Measurements from ENCODE around the gene MPDU1. TPM values are rescaled to one million over a fixed set of nuclear protein-coding genes. Genes with fewer than 3 reads are reported as not detected.
A peak's percentile ranks its signal among the peaks of the same experiment; 100 is the strongest.

MPDU1 gene
- total RNA-seq, 1 donor from 2014 or later, result 83.7 TPM

GRCh38 chr17:7558544-7559319, 24.9 kb upstream of the MPDU1 start, which contains the start of gene TNFSF13:
TNFSF13 (plus strand) TSS chr17:7558750; CDS start chr17:7559040, 290 bp downstream.
- peak within 1 kb of the TSS; percentile 89 for H3K4me3 Mint-ChIP-seq
- peaks cover 32% of the 10 kb centered on the region for H3K4me1 Mint-ChIP-seq
- H3K36me3 Mint-ChIP-seq (ENCODE audit: low read depth), result no peaks in the 10 kb centered on the region
- DNase-seq (ENCODE audit: low read depth, low spot score), result no peak
- H3K9me3 Mint-ChIP-seq, result no peaks in the 10 kb centered on the region
- TF ChIP-seq CTCF (conservative IDR thresholded peaks at IDR 0.05), result no peak
- H3K27ac Mint-ChIP-seq (ENCODE audit: unreplicated experiment), result peak within 1 kb of the TSS; percentile 96
- peaks cover 9% of the 10 kb centered on the region for H3K27me3 Mint-ChIP-seq (ENCODE audit: low read depth)

GRCh38 chr17:7559320-7560171, 24.1 kb upstream of the MPDU1 start:
- H3K27ac Mint-ChIP-seq (ENCODE audit: unreplicated experiment), result no peak overlapping the region
- no peak for TF ChIP-seq CTCF (conservative IDR thresholded peaks at IDR 0.05)
- H3K4me1 Mint-ChIP-seq, result peaks cover 37% of the 10 kb centered on the region
- peak overlapping the region; percentile 93 for H3K4me3 Mint-ChIP-seq
- no peaks in the 10 kb centered on the region for H3K9me3 Mint-ChIP-seq
- H3K27me3 Mint-ChIP-seq (ENCODE audit: low read depth), result peaks cover 9% of the 10 kb centered on the region
- DNase-seq (ENCODE audit: low read depth, low spot score), result no peak
- H3K36me3 Mint-ChIP-seq (ENCODE audit: low read depth), result no peaks in the 10 kb centered on the region

GRCh38 chr17:7560172-7561027, 23.3 kb upstream of the MPDU1 start:
- peak; percentile 60 for TF ChIP-seq CTCF (conservative IDR thresholded peaks at IDR 0.05)
- H3K36me3 Mint-ChIP-seq (ENCODE audit: low read depth), result no peaks in the 10 kb centered on the region
- no peaks in the 10 kb centered on the region for H3K9me3 Mint-ChIP-seq
- H3K27me3 Mint-ChIP-seq (ENCODE audit: low read depth), result peaks cover 9% of the 10 kb centered on the region
- peak overlapping the region; percentile 93 for H3K4me3 Mint-ChIP-seq
- peak overlapping the region; percentile 81 for H3K27ac Mint-ChIP-seq (ENCODE audit: unreplicated experiment)
- peak; percentile 76 for DNase-seq (ENCODE audit: low read depth, low spot score)
- H3K4me1 Mint-ChIP-seq, result peaks cover 37% of the 10 kb centered on the region

- H3K4me1 Mint-ChIP-seq, result peaks cover 37% of the 10 kb centered on the region
- H3K27me3 Mint-ChIP-seq (ENCODE audit: low read depth), result peaks cover 9% of the 10 kb centered on the region
- H3K9me3 Mint-ChIP-seq, result no peaks in the 10 kb centered on the region
Observed at GRCh38 chr17:7561028-7561575, 22.6 kb upstream of the MPDU1 start.

More at GRCh38 chr17:7561028-7561575, 22.6 kb upstream of the MPDU1 start:
- Mint-ChIP-seq H3K36me3 (ENCODE audit: low read depth) (no peaks in the 10 kb centered on the region), H3K27ac (ENCODE audit: unreplicated experiment) (peak overlapping the region; percentile 81), H3K4me3 (peak overlapping the region; percentile 93)
- DNase-seq (ENCODE audit: low read depth, low spot score), result peak; percentile 84
- peak; percentile 78 for TF ChIP-seq CTCF (conservative IDR thresholded peaks at IDR 0.05)

All from neural crest cell (in vitro differentiated cells).